Kidney (tissue), 14 donors: ENCODE measurements around the gene THRB. TPM values are rescaled to one million over a fixed set of nuclear protein-coding genes. Genes with fewer than 3 reads are reported as not detected.

ENCODE experiments used
- DNase-seq, 5 donors: peaks; one replicate each; pipeline ENCODE4 v3.0.0-alpha.2; 2013 to 2020
- FAIRE-seq: peaks from 2 replicates; lab custom pipeline; 2012; peaks lifted over from hg19 to GRCh38; lab: Jason Lieb, UNC
- H3K27ac ChIP-seq, 2 donors: one replicate each; pipeline ENCODE4 v1.7.0; 2013; ENCODE audit warnings: low read depth in 2 of 2, low read length in 2 of 2, inconsistent platforms in 1 of 2
- H3K27me3 ChIP-seq: one replicate; pipeline ENCODE4 v1.7.1; 2013; ENCODE audit warnings: low read length, inconsistent platforms; ENCODE audit not compliant: control insufficient read depth, insufficient read depth
- H3K36me3 ChIP-seq, 3 donors: one replicate each; pipeline versions ENCODE4 v1.7.0 to v1.7.1; 2013; ENCODE audit warnings: low read length in 3 of 3, control low read depth in 1 of 3, inconsistent platforms in 1 of 3; ENCODE audit not compliant: insufficient read depth in 3 of 3, control insufficient read depth in 2 of 3
- H3K4me1 ChIP-seq, 3 donors: one replicate each; pipeline versions ENCODE4 v1.7.0 to v1.7.1; 2013; ENCODE audit warnings: low read length in 3 of 3, inconsistent platforms in 1 of 3, low read depth in 1 of 3; ENCODE audit not compliant: control insufficient read depth in 2 of 3, insufficient read depth in 2 of 3
- H3K4me3 ChIP-seq, 3 donors: one replicate each; pipeline versions ENCODE4 v1.7.0 to v1.8.1; 2013; ENCODE audit warnings: low read length in 3 of 3, control low read depth in 1 of 3, inconsistent platforms in 1 of 3
- H3K9ac ChIP-seq, 3 donors: one replicate each; pipeline versions ENCODE4 v1.7.0 to v1.7.1; 2013; ENCODE audit warnings: low read length in 3 of 3, control low read depth in 1 of 3, inconsistent platforms in 1 of 3
- H3K9me3 ChIP-seq, 3 donors: one replicate each; pipeline versions ENCODE4 v1.7.0 to v1.7.1; 2013; ENCODE audit warnings: low read length in 3 of 3, control low read depth in 1 of 3, inconsistent platforms in 1 of 3; ENCODE audit not compliant: control insufficient read depth in 2 of 3, insufficient read depth in 1 of 3
- intact Hi-C: fragments of 100-400 bp; cut with DNase I; formaldehyde crosslinking; loops from one replicate; pipeline ENCODE4 v1.11.1; 2022
- polyA plus RNA-seq: library from polyadenylated mRNA; stranded (reverse); fragments of 350-450 nt; fragmentation: Illumina TruSeq; extraction: RNeasy Lipid Tissue Mini Kit (QIAGEN cat#74804); gene quantifications from one replicate; pipeline ENCODE4 v1.2.3, GENCODE V29; 2014; ENCODE audit warnings: low read depth, low replicate concordance; ENCODE audit not compliant: insufficient read depth
- total RNA-seq: library from RNA; stranded (reverse); fragmentation: NEBNext Ultra II Directional; extraction: Animal tissue kit (Norgen Biotek cat#: 25700); gene quantifications from one replicate; pipeline ENCODE4 v1.2.1, GENCODE V29; 2021
- TF ChIP-seq, protein P1 (sequence below): IDR thresholded peaks from 3 replicates; pipeline ENCODE4 v1.5.1; 2012; ENCODE audit warnings: mild to moderate bottlenecking, moderate library complexity, borderline replicate concordance; ENCODE audit not compliant: insufficient read depth; ENCODE audit errors: extremely low read depth
- donor health status: control.
- donor health status: control.
- donor health status: control.
- donor health status: control.
- donor health status: control.
- donor health status: DM: yes; HTN: yes; CAD: no.
- donor health status: Normal renal cell carcinoma (clear cell type).

Gene THRB
- total and polyA plus RNA-seq, 2 donors from 2014 or later: 4.5 to 17.2 TPM

GRCh38 chr3:24480497-24480896 is 14.2 kb downstream of the THRB start:
- DNase-seq (no peak), FAIRE-seq (no peak)
- H3K9ac ChIP-seq: no peak overlapping the region
- peaks cover 0 to 5% (median 0%) of the 10 kb centered on the region in 3 donors for H3K4me1 ChIP-seq
- TF ChIP-seq, protein P1, sequence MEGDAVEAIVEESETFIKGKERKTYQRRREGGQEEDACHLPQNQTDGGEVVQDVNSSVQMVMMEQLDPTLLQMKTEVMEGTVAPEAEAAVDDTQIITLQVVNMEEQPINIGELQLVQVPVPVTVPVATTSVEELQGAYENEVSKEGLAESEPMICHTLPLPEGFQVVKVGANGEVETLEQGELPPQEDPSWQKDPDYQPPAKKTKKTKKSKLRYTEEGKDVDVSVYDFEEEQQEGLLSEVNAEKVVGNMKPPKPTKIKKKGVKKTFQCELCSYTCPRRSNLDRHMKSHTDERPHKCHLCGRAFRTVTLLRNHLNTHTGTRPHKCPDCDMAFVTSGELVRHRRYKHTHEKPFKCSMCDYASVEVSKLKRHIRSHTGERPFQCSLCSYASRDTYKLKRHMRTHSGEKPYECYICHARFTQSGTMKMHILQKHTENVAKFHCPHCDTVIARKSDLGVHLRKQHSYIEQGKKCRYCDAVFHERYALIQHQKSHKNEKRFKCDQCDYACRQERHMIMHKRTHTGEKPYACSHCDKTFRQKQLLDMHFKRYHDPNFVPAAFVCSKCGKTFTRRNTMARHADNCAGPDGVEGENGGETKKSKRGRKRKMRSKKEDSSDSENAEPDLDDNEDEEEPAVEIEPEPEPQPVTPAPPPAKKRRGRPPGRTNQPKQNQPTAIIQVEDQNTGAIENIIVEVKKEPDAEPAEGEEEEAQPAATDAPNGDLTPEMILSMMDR: no peak
- intact Hi-C loops: no loop called here
- no peaks in the 10 kb centered on the region for H3K36me3 ChIP-seq
- no peaks in the 10 kb centered on the region for H3K9me3 ChIP-seq
- H3K27ac ChIP-seq: no peak overlapping the region
- no peaks in the 10 kb centered on the region for H3K27me3 ChIP-seq
- H3K4me3 ChIP-seq: no peak overlapping the region

DNA sequence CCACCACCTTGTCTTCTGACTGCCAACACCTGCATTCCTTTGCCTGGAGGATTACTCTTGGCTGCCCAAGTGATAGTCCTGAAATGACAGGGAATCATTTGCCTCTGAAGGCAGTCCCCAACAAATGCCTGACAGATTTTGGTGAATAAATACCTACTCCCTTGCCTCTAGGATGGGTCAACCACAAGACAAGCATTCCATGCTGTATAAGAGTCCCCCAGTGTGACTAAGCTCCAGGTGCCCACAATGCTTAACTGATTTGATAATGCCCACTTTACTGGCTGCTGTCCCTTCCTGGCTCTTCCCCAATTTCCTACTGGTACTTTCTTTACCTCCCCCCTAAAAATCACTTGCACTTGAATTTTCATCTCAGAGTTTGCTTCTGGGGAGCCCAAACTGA is 14.8 kb downstream of the THRB start:
- Histone ChIP-seq H3K27ac (no peak overlapping the region), H3K9me3 (no peaks in the 10 kb centered on the region), H3K4me1 (peaks cover 0 to 5% (median 0%) of the 10 kb centered on the region in 3 donors), H3K36me3 (no peaks in the 10 kb centered on the region), H3K27me3 (no peaks in the 10 kb centered on the region), H3K4me3 (no peak overlapping the region), H3K9ac (no peak overlapping the region)
- TF ChIP-seq, protein P1: no peak
- DNase-seq (no peak), FAIRE-seq (no peak)
- intact Hi-C loops: no loop called here

DNA sequence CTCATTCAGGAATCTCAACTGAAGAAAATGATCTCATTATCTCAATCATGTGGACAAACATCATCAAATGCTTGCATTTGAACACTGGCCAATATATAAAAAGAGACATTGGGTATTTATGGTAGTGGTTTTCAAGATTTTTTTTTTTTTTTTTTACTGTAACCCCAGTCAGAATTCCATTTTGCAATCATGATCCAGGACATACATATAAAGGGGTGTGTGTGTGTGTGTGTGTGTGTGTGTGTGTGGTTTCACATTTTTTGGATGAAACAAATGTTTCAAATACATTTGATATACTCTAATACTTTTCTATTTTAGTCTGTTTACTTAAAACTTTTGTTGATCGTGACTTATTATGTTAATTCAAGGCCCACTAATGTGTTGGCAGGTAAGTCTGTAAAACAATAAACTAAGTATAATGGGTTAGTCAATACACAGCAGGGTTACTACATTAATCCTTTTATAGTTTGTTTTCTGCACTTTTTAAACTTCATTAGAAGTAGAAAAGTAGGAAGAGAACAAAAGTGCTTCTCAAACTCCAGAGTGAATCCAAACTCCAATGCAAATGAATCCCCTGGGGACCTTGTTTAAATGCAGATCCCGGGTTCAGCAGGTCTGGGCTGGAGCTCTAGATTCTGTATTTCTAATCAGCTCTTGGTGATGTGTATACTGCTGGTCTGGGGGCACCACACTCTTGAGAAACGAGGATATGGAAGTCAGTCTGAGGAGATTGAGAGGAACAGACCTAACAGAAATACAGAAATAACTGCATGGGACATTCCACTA is 17.6 kb downstream of the THRB start:
- Histone ChIP-seq H3K27me3 (no peaks in the 10 kb centered on the region), H3K4me1 (peaks cover 0 to 5% (median 0%) of the 10 kb centered on the region in 3 donors), H3K9ac (no peak overlapping the region), H3K4me3 (no peak overlapping the region), H3K36me3 (no peaks in the 10 kb centered on the region), H3K27ac (no peak overlapping the region), H3K9me3 (no peaks in the 10 kb centered on the region)
- FAIRE-seq: no peak
- TF ChIP-seq, protein P1: no peak
- no peak for DNase-seq
- intact Hi-C loops: no loop called here

DNA sequence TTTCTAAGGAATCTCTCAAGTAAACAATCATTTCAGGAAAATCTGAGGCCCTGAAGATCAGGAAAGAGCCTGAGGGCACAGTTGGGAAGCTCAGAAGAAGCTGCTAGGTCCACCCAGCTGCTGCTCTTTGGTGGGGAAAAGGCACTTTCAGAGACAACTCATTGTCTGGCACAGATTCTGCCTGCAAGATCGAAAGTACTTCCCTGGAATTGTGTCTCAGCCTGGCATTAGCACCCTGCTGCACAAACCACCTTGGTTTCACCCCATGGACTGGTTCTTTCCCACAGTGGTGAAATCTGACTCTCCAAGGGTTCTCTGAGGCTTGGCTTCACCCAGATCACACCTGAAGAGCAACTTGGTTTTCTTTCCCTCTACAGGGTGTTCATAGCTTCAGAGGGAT is 18.7 kb downstream of the THRB start:
- Histone ChIP-seq H3K9me3 (no peaks in the 10 kb centered on the region), H3K27ac (no peak overlapping the region), H3K9ac (no peak overlapping the region), H3K4me3 (no peak overlapping the region), H3K27me3 (no peaks in the 10 kb centered on the region), H3K36me3 (no peaks in the 10 kb centered on the region), H3K4me1 (peaks cover 0 to 5% (median 0%) of the 10 kb centered on the region in 3 donors)
- no peak for FAIRE-seq
- no peak for DNase-seq
- TF ChIP-seq, protein P1: no peak
- intact Hi-C loops: no loop called here
